Measurements from ENCODE around the gene GRIA4.

- TF ChIP-seq POLR2AphosphoS5 (IDR thresholded peaks at IDR 0.05; ENCODE audit: insufficient read depth in 1 of 2, low read depth in 1 of 2): no peak
- TF ChIP-seq CTCF (IDR thresholded peaks at IDR 0.05): no peak
Measured at GRCh38 chr11:105899772-105900171, 289.9 kb downstream of the GRIA4 start.
